Fibroblast of skin of scalp (primary cell): ENCODE measurements around the gene ALG13. TPM values are rescaled to one million over a fixed set of nuclear protein-coding genes. Genes with fewer than 3 reads are reported as not detected.
"Not testable (repeated sequence)": the region's sequence is repeated elsewhere in the genome, so short reads cannot be mapped to it uniquely, and the experiment has no call there.

Experiments used
- DNase-seq: peaks from one replicate; pipeline ENCODE4 v3.0.0-alpha.2; 2013
- polyA plus RNA-seq, 2 experiments: library from polyadenylated mRNA; unstranded; fragments of 120-200 nt; gene quantifications; one replicate each; pipeline ENCODE4 v1.2.1, GENCODE V29; 2013; ENCODE audit not compliant: insufficient read length in 2 of 2

The ALG13 gene
- 31.3 TPM for polyA plus RNA-seq (2013, experiment 1 of 2; ENCODE audit: insufficient read length)
- polyA plus RNA-seq (2013, experiment 2 of 2; ENCODE audit: insufficient read length): 29.9 TPM

DNA sequence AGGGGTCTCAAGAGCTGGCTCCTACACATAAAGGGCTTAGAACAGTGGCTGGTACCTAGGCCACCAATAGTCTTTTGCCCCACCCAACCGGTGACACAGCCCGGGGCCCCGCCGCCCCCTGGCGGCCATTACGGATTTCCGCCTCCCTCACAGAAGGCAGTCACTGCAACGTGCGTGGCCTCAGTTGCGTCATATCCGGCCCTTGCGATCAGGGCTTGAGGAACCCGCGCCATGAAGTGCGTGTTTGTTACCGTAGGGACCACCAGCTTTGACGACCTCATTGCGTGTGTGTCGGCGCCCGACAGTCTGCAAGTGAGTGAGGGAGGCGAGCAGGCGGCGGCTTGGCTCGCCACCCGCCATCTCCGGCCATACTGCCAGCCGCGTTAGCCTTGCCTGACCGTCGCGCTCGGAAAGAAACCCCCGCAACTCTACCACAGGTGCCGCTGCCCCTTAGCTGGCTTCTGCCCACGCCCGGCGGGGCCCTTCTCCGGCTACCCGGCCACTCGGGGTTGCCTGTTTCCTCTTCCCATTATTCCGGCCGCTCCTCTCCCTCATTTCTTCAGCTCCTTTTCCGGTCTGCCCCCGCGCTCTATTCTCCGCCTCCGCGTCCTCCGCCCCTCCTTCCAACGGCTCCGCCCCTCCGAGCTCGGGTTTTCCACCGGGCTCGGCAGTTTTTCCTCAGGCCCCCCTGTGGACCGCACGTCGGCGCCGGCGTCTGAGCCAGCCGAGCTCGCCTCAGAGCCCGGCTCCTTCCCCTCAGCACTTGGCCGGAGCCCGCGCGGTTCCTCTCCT, at the start of gene ALG13:
TSS of gene ALG13 (plus strand) at position 183 of the 792 bp plus-strand sequence. CDS start at position 232, 49 bp downstream.
- DNase-seq: peak; percentile 92

GRCh38 chrX:111634823-111635729, 45.9 kb upstream of the ALG13 start:
- no peak for DNase-seq

- no peak for DNase-seq
These were observed 39.0 kb upstream of the ALG13 start for GRCh38 chrX:111641969-111642368.

- not testable (repeated sequence) for DNase-seq
These were observed 35.8 kb upstream of the ALG13 start for GRCh38 chrX:111645165-111645564.

DNA sequence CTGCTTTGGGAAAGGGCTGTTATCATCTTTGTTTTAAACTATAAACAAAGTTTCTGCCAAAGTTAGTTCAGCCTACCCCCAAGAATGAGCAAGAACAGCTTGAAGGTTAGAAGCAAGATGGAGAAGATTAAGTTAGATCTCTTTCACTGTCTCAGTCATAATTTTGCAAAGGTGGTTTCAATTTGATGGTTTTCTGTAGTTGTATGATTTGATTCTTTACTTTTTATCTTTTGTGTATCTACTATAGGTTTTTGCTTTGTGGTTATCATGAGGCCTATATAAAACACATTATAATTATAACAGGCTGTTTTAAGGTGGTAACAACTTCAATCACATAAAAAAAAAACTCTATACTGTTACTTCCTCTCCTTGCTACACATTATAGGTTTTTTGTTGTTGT, 35.4 kb upstream of the ALG13 start:
- DNase-seq: no peak

GRCh38 chrX:111646515-111646914, 34.5 kb upstream of the ALG13 start:
- no peak for DNase-seq

DNA sequence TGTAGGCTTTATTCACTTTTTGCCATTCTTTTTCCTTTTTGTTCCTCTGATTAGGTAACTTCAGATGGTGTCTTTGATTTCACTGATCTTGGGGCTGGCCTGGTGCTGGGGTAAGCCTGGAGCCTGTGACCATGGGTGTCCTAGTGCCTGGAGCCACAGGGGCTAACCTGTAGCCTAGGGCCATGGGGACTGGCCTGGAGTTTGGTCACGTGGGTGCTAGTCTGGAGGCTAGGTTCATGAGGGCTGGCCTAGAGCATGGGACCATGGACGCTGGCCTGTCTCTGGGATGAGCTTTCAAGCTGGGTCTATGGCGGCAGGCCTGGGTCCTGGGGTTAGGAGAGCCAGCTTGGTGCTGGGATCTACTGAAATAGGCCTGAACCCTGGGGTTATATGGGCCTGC, 32.2 kb upstream of the ALG13 start:
- no peak for DNase-seq

- no peak for DNase-seq
These were observed 31.3 kb upstream of the ALG13 start for GRCh38 chrX:111649638-111650037.

DNA sequence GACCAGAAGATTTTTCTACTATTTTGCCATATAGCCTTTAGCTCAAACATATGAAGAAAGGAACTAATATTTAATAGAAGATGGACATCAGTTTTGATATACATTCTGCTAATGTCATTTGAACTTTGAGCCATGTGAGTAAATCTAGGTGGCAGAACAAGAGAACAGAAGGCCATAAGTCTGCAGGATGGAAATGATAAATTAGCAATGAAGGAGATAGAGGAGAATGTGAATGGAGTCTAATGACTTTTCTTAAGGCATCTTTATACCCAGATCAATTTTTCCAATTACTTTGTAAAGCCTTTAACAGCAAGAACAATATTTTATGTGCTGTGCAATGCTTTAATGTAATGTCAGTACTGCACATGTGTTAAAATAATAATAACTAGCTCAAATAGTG, 30.1 kb upstream of the ALG13 start:
- no peak for DNase-seq

GRCh38 chrX:111652719-111653118, 28.3 kb upstream of the ALG13 start:
- DNase-seq: peak; percentile 0

DNA sequence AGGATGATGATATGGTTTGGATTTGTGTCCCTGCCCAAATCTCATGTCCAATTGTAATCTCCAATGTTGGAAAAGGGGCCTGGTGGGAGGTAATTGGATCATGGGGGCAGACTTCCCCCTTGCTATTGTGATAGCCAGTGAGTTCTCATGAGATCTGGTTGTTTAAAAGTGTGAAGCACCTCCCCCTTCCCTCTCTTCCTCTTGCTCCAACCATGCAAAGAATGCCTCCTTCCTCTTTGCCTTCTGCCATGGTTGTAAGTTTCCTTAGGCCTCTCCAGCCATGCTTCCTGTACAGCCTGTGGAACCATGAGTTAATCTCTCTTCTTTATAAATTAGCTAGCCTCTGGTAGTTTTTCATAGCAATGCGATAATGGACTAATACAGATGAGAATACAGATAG, 19.7 kb upstream of the ALG13 start:
- no peak for DNase-seq

DNA sequence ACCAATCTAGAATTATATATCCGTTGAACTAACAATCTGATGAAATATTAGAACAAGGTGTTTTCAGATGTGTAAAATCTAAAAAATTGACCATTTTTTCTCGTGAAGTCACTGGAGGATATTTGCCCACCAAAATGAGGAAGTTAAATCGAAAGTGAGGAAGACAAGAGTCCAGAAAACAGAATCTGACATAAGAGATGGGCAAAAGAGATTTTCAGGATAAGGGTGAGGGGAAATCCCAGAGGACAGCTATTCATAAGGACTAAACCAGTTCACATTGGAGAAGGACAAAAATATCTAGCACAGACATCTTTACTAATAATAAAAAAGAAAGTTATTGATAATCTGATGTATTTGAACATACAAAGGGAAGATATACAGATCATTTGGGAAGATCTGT, 18.7 kb upstream of the ALG13 start:
- DNase-seq: no peak

GRCh38 chrX:111671668-111672067, 9.3 kb upstream of the ALG13 start:
- peak; percentile 7 for DNase-seq

GRCh38 chrX:111687305-111687704, 6.3 kb downstream of the ALG13 start:
- no peak for DNase-seq

- DNase-seq: no peak
These were observed 14.4 kb downstream of the ALG13 start for GRCh38 chrX:111695297-111695880.

DNA sequence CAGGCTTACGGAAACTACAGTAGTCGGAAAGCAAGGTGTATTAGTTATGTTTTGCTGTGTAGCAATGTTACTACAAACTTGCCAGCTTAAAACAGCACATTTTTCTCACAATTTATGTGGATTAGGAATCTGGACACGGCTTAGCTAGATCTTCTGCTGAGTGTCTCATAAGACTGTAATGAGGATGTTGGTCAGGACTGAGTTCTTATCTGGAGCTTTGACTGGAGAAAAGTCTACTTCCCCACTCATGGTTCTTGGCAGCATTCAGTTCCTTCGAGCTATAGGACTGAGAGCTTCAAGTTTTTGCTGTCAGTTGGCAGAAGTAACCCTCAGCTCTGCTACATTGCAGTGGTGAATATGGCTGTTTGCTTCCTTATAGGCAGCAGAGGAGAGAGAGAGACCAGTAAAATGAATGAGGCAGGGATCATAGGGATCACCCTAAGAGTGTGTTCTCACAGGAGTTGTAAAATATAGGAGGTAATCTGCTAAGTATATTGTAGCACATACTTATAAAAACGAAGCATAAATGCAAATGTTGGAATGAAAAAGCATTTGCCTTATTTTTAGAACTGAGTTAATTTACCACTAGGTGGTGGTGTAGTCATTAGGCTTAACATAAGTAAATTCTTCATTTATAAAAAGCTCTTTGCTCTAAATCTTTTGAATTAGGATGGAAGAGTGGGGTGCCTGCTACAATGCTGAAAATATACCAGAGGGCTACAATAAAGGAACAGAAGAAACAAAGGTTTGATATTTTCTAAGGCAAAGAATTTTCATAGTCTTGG, 38.6 kb downstream of the ALG13 start:
- no peak for DNase-seq

DNA sequence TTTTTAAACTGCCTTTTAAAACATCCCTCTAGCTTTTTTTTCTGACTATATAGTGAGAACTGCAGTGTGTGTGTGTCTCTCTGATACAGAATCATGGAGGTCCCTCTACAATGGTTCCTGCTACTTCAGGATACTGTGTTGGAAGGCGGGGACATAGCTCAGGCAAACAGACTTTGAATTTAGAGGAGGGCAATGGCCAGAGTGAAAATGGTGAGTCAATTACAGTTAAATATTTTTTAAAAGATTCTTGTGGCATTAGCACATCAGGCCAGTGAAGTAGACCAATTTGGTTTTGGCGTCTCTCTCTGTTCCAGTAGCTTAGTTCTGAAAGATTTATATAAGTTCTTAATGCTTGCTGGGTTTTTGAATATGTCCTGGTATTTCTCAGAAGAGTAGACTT, 47.1 kb downstream of the ALG13 start:
- peak; percentile 21 for DNase-seq

GRCh38 chrX:111731351-111731750, 50.4 kb downstream of the ALG13 start:
- no peak for DNase-seq

- no peak for DNase-seq
These were observed 55.6 kb downstream of the ALG13 start for GRCh38 chrX:111736571-111736970.

DNA sequence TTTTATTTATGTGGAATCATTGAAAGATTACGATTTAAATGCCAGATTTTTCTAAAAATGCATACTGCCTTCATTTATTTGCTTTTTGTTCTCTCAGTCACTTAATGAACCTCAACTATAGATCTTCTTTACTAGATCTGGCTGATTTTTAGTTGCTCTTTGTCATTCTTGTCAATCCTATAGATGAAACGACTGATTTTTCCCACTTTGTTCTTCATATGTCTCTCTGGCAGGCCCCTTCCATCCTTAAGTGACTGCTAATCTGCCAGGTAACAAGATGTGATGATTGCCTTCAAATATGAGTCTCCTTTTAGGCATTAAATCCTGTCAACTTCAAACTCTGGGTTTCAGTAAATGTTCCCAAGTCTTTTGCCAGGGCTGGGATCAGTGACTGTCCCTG, 61.0 kb downstream of the ALG13 start:
- no peak for DNase-seq

DNA sequence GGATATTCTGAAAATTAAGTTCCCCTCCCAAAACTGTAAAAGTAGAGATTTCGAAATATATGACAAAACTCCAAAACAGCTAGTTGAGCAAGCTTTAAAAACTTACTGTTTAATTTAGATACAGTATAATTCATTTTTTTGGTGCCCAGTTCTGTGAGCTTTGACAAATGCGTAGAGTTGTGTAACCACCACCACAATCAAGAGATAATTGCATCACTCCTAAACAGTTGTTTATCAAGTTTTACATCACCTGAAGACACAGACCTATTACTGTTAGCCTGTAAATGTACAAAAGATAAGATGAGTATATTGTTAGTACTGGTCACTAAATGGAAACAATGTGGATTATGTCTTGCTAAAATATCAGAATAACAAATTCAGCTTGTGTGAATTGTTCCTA, 62.3 kb downstream of the ALG13 start:
- DNase-seq: no peak

GRCh38 chrX:111756486-111756885, 75.5 kb downstream of the ALG13 start:
- DNase-seq: no peak
